WI38 (cell line): Measurements from ENCODE around the gene PPP2R5B.
A peak's percentile ranks its signal among the peaks of the same experiment; 100 is the strongest.

Experiments
- H3K4me3 ChIP-seq: 2 replicates; pipeline ENCODE4 v1.5.1; 2011; ENCODE audit warnings: low read depth, mild to moderate bottlenecking, control low read depth, low read length
- TF ChIP-seq, protein P1 (sequence below): IDR thresholded peaks from 2 replicates; pipeline ENCODE4 v1.5.1; 2012; ENCODE audit warnings: low read depth, mild to moderate bottlenecking, control low read depth, low read length

The PPP2R5B gene

GRCh38 chr11:64916040-64916774 lies 8.3 kb upstream of the PPP2R5B start:
- TF ChIP-seq, protein P1, sequence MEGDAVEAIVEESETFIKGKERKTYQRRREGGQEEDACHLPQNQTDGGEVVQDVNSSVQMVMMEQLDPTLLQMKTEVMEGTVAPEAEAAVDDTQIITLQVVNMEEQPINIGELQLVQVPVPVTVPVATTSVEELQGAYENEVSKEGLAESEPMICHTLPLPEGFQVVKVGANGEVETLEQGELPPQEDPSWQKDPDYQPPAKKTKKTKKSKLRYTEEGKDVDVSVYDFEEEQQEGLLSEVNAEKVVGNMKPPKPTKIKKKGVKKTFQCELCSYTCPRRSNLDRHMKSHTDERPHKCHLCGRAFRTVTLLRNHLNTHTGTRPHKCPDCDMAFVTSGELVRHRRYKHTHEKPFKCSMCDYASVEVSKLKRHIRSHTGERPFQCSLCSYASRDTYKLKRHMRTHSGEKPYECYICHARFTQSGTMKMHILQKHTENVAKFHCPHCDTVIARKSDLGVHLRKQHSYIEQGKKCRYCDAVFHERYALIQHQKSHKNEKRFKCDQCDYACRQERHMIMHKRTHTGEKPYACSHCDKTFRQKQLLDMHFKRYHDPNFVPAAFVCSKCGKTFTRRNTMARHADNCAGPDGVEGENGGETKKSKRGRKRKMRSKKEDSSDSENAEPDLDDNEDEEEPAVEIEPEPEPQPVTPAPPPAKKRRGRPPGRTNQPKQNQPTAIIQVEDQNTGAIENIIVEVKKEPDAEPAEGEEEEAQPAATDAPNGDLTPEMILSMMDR = no peak
- H3K4me3 ChIP-seq = peak overlapping the region; percentile 76

GRCh38 chr11:64916775-64917662 lies 7.5 kb upstream of the PPP2R5B start, which contains the start of gene ATG2A:
Gene ATG2A (minus strand): TSS chr11:64917209. CDS start chr11:64917135, 74 bp downstream.
- H3K4me3 ChIP-seq = peak within 1 kb of the TSS; percentile 76
- TF ChIP-seq, protein P1 = no peak

GRCh38 chr11:64917663-64917995 lies 6.9 kb upstream of the PPP2R5B start:
- H3K4me3 ChIP-seq = peak overlapping the region; percentile 76
- TF ChIP-seq, protein P1 = no peak

DNA sequence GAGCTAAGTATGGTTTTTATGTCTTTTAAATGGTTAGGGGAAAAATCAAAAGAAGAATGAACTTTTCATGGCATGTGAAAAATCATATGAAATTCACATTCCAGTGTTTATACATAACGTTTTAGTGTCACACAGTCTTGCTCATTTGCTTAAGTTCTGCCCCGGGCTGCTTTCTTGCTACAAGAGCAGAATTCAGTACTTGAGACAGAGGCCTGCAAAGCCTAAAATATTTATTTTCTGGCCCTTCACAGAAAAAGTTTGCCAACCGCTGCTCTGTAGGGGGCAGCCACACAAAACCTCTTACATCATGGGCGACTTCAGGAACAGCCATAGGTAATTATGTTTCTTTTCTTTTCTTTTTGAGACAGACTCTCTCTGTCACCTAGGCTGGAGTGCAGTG lies 6.5 kb upstream of the PPP2R5B start:
- TF ChIP-seq, protein P1 = 0 out of 2 replicates have a peak, but pooled peaks have one; percentile 6
- H3K4me3 ChIP-seq = peak overlapping the region; percentile 76

DNA sequence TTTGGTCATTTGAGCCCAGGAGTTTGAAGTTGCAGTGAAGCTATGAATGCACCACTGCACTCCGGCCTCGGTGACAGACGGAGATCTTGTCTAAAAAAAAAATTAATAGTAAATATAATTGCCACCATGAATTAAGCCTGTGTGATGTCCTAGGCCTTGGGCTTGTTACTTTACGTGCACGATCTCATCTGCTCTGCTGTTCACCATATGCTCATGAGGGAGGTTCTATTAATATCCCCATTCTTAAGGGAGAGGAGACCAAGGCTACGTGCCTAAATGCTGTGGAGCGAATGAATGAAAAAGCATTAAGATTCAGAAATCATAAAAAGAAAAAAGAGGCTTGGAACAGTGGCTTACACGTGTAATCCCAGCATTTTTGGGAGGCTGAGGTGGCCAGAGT lies 4.9 kb upstream of the PPP2R5B start:
- TF ChIP-seq, protein P1 = no peak
- H3K4me3 ChIP-seq = no peak overlapping the region

DNA sequence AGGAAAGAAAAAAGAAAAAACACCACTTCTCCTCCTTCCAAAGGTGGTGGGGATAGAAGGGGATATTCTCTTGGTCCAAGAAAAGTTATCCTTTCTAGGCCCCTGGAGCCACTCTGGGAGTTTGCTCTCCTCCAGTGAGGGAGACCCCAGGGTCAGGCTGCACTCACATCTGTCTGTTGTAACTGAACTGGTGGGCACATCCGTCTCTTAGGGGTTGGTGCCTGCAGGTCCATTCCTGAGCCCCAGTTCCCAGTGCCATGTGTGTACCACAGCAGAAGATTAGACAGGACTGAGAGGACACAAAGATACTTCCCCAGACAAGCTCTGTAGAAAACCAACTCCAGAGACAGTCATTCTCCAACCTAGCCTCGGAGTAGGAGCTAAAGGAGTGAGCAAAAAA lies 4.4 kb upstream of the PPP2R5B start:
- H3K4me3 ChIP-seq = no peak overlapping the region
- TF ChIP-seq, protein P1 = no peak

GRCh38 chr11:64921384-64921783 lies 3.1 kb upstream of the PPP2R5B start:
- no peak overlapping the region for H3K4me3 ChIP-seq
- TF ChIP-seq, protein P1 = no peak
